ENCODE data around the gene MYL6. TPM values are rescaled to one million over a fixed set of nuclear protein-coding genes. Genes with fewer than 3 reads are reported as not detected.

The MYL6 gene
- total RNA-seq, 2 experiments from 2014 or later, result 1,307 to 1,412 TPM

DNA sequence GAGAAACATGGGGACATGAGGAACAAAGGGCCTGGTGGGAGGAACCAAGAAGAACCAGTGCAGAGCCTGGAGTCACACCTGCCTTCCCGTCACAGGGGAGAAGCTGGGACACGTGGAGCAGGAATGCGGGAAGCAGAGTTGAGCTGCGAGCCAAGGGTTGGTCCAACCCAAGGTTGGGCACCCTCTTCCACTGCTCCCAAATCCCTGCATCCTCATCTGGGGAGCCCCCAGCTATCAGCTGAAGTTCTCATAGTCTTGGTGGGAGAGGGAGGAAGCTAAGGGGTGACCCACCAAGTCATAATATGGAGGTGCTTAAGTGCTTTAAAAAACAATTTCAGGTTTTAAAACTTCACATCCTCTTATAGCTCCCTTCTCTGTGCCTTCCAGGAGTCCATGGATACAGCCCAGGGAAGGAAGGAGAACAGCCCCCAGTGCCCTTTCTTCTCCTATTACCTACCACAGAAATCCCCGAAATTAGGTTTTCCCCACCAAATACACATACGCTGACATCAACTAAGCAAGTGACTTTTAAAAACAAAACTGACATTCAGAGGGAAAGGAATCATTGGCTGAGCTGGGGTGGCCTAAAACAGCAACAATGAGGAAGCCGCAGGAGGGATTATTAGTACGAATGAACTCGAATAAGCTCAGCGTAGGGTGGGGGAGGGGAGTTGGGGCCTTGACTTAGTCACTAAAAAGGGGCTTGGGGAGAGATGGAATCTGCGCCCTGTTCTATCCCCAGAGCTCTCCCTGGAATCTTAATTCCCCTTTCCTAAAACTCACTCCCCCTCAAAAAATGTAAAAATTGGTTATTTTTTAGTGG is 4.5 kb downstream of the MYL6 start:
- no peak for ATAC-seq
- CTCF ChIA-PET, result interaction anchor here (0.7 to 7.5 kb wide), 10 partner anchors 8 to 164 kb away, joined by 3 to 61 read pairs (median 4); partner anchors contain the start of genes ESYT1, MYL6B, SMARCC2 and ZC3H10

DNA sequence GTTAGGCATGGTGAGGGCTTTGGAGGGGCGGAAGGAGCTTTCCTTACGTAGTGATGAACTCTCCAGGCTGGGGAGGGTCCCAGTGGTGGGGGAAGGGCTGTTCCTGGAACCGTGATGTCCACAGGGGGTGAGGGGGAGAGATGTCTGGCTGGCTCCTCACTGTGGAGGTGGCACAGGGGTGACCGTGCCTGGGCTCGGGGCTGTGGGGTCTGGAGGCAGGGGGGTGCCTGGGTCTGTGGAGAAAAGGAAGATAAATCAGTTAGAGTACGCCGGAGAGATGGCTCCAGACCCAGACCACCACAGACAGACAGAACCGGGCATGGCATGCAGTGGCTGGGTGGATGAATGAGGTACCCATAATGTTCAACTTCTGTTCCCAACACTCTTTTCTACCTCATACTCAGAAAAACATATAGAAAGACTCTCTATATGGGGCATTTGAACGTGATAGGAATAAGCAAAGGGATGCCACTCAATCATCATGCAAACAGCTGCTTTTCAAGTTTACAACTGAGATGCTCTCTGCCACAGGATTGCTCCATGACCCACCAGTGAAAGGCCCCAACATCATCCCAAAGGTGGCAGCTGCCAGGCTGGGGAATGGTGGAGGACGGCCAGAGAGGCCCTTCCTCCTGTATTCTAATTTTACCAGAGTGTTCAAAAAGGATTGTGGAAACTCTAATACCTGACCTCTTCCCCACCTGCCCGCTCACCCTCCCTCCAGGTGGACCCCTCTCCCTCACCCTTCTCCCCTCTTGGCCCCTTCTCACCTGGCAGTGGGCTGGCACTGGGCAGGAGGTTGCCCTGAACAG is 5.6 kb downstream of the MYL6 start:
- H3K27me3 Mint-ChIP-seq, result no peaks in the 10 kb centered on the region
- DNase-seq (no peak), ATAC-seq (no peak)
- CTCF ChIA-PET, result interaction anchor here (0.5 to 7.5 kb wide), 9 partner anchors 9 to 145 kb away, joined by 3 to 61 read pairs (median 6); partner anchors contain the start of genes ESYT1, MYL6B, SMARCC2 and ZC3H10
- peaks cover 71% of the 10 kb centered on the region for H3K36me3 Mint-ChIP-seq
- no peak overlapping the region for H3K27ac Mint-ChIP-seq
- H3K9me3 Mint-ChIP-seq (ENCODE audit: low read depth), result no peaks in the 10 kb centered on the region
- H3K4me1 Mint-ChIP-seq, result peaks cover 29% of the 10 kb centered on the region
- H3K4me3 Mint-ChIP-seq, result no peak overlapping the region

More for the DNA sequence above, 4.5 kb downstream of the MYL6 start:
- Mint-ChIP-seq H3K27ac (peak overlapping the region; percentile 59), H3K27me3 (no peaks in the 10 kb centered on the region), H3K9me3 (ENCODE audit: low read depth) (no peaks in the 10 kb centered on the region), H3K4me1 (peaks cover 30% of the 10 kb centered on the region), H3K36me3 (peaks cover 71% of the 10 kb centered on the region), H3K4me3 (no peak overlapping the region)
- no peak for DNase-seq

DNA sequence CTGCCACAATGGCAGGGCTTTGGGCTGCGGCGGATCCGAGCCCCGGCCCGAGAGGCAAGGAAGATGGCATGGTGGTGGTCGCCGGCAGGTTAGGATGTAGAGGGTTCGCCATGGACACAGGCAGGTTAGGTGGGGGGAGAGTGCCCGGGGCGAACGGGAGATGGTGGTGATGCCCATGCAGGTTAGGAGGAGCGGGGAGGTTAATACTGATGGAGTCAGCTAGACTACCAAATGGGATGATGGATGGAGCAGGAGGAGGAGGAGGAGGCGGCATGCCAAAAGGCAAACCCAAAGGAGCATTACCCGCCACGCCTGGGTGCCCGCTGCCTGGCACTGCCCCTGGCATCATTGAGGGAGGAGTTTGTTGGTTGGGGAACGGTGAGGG is 6.2 kb downstream of the MYL6 start:
- Mint-ChIP-seq H3K36me3 (peaks cover 67% of the 10 kb centered on the region), H3K4me3 (no peak overlapping the region), H3K4me1 (peaks cover 28% of the 10 kb centered on the region), H3K27ac (no peak overlapping the region), H3K9me3 (ENCODE audit: low read depth) (no peaks in the 10 kb centered on the region), H3K27me3 (no peaks in the 10 kb centered on the region)
- CTCF ChIA-PET, result interaction anchor here (0.5 to 7.5 kb wide), 3 partner anchors 22 to 38 kb away, joined by 4 to 61 read pairs (median 7); partner anchors contain the start of genes ESYT1 and SMARCC2
- DNase-seq (no peak), ATAC-seq (no peak)

DNA sequence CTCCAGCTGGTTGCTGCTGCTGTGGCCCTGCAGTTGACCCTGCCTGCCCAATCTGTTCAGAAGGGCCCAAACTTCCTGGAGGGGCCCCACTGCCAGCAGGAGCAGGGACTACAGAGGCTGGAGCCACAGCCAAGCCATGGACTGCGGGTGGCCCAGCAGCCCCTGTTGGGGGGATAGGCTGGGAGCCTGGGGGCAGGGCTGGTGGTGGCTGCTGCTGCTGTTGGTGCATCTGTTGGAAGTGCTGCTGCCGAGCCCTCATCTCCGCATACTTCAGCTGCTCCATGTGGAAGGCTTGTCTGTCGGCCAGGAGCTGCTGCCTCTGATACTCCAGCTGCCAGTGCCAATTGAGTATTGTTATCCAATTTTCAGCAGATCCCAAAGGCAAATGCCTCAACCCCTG is 7.2 kb downstream of the MYL6 start:
- DNase-seq (no peak), ATAC-seq (no peak)
- Mint-ChIP-seq H3K4me3 (no peak overlapping the region), H3K4me1 (peaks cover 20% of the 10 kb centered on the region), H3K9me3 (ENCODE audit: low read depth) (no peaks in the 10 kb centered on the region), H3K27me3 (no peaks in the 10 kb centered on the region), H3K27ac (no peak overlapping the region), H3K36me3 (peaks cover 61% of the 10 kb centered on the region)
- CTCF ChIA-PET, result interaction anchor here (1.1 to 7.5 kb wide), 4 partner anchors 24 to 92 kb away, joined by 3 to 61 read pairs (median 6); partner anchors contain the start of genes ANKRD52, ESYT1 and SMARCC2

DNA sequence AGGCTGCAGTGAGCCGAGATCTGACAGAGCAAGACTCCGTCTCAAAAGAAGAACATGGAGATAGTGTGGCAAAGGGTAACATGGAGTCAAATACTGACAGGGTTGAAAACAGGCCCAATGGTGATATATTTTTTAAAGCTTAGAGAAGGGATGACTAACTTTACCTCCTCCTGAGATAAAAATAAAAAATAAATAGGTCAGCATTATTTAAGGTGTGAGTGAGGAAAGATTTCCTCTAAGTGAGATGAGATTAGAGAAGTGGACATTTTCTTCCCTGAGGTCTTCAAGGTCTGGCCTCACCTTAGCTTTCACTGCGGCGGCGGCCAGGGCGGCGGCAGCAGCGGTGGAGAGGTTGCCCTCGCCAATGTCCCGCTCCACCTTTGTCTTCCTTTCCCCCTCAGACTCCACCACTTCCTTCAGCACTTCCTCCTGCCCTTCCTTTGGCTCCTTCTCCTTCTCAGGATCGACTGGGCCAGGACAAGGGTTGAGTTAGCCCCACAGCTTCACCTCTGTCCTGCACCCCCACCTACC is 11.1 kb downstream of the MYL6 start:
- DNase-seq (no peak), ATAC-seq (no peak)
- H3K27me3 Mint-ChIP-seq, result no peaks in the 10 kb centered on the region
- H3K36me3 Mint-ChIP-seq, result peaks cover 49% of the 10 kb centered on the region
- no peak overlapping the region for H3K4me3 Mint-ChIP-seq
- no peak overlapping the region for H3K27ac Mint-ChIP-seq
- CTCF ChIA-PET, result interaction anchor here (1.3 kb wide), 1 partner anchor 10 kb away, joined by 3 read pairs; no protein-coding TSS in a partner anchor
- H3K9me3 Mint-ChIP-seq (ENCODE audit: low read depth), result no peaks in the 10 kb centered on the region
- no peaks in the 10 kb centered on the region for H3K4me1 Mint-ChIP-seq

DNA sequence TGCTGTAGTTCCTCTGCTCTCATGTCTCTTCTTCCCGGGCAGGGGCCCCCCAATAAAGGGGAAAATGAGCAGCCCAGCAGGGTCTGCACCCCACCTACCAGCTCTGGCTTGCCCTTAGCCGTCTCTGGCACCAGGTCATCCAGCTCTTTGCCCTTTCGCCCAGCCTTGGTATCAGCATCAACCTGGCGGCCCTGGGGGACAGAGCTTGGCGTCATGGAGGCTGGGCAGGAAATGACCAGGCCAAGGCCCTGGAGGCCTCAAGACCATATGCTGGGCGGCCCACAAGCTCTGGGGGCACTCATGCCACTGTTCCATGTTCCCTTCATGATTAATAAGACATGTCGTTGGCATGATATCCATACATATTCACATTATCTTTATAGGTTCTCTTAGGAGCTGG is 14.7 kb downstream of the MYL6 start:
- Mint-ChIP-seq H3K4me3 (no peak overlapping the region), H3K36me3 (peaks cover 47% of the 10 kb centered on the region)
- no peak for DNase-seq

DNA sequence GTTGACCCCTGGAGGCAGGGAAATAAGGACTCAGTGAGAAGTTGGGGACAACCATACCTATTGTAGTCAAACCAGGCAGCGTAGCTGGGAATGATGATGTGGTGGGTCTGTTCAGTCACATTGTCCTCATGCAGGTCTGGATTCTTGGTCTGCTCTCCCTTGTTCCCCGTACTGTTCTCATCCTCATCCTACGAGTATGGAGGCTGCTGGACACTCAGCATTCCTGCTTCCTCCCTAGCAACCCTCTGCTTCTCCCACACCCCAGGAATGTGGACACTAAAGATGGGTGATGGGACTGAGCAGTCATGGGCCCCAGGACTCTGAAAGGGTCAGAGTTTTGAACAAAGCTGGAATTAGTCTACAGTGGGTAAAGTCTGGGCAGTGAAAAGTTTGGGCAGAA is 20.2 kb downstream of the MYL6 start:
- H3K27ac Mint-ChIP-seq, result no peak overlapping the region
- DNase-seq, result no peak
- H3K4me1 Mint-ChIP-seq, result no peaks in the 10 kb centered on the region
- no peaks in the 10 kb centered on the region for H3K27me3 Mint-ChIP-seq
- H3K36me3 Mint-ChIP-seq, result peaks cover 65% of the 10 kb centered on the region
- ATAC-seq, result no peak
- H3K4me3 Mint-ChIP-seq, result no peak overlapping the region
- CTCF ChIA-PET, result interaction anchor here (1.2 kb wide), 1 partner anchor 27 kb away, joined by 3 read pairs; no protein-coding TSS in a partner anchor
- H3K9me3 Mint-ChIP-seq (ENCODE audit: low read depth), result no peaks in the 10 kb centered on the region

More for the DNA sequence above, 14.7 kb downstream of the MYL6 start:
- CTCF ChIA-PET, result interaction anchor here (1.0 to 1.6 kb wide), 4 partner anchors 12 to 17 kb away, joined by 3 to 4 read pairs (median 4); partner anchors contain the start of gene SMARCC2
- no peak overlapping the region for H3K27ac Mint-ChIP-seq
- no peaks in the 10 kb centered on the region for H3K27me3 Mint-ChIP-seq
- no peaks in the 10 kb centered on the region for H3K9me3 Mint-ChIP-seq (ENCODE audit: low read depth)
- ATAC-seq, result no peak
- H3K4me1 Mint-ChIP-seq, result no peaks in the 10 kb centered on the region

DNA sequence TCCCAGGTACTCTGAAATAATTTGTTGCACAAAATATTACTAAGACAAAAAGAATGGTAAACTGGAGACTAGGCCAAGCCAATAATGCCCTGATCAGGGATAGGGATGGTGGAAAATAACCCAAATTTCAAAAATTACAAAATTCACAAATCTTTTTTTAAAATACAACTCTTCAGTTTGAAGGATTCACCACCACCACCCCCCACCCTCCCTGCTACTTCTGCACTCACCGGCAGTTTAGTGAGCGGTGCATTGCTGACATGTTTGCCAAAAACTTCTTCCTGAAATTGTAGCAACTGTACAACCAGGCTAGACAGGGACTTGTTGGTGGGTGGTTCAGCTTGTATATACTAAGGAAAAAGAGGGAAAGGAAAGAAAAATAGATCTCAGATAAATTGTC is 28.8 kb downstream of the MYL6 start:
- CTCF ChIA-PET, result interaction anchor here (1.5 to 6.7 kb wide), 5 partner anchors 28 to 68 kb away, joined by 10 to 154 read pairs (median 57); partner anchors contain the start of genes ESYT1, MYL6, RNF41 and RPL41
- ATAC-seq, result no peak
- H3K9me3 Mint-ChIP-seq (ENCODE audit: low read depth), result no peaks in the 10 kb centered on the region
- DNase-seq, result no peak
- peaks cover 33% of the 10 kb centered on the region for H3K4me1 Mint-ChIP-seq
- H3K4me3 Mint-ChIP-seq, result peak overlapping the region; percentile 86
- peaks cover 32% of the 10 kb centered on the region for H3K36me3 Mint-ChIP-seq
- H3K27me3 Mint-ChIP-seq, result no peaks in the 10 kb centered on the region
- H3K27ac Mint-ChIP-seq, result peak overlapping the region; percentile 20

DNA sequence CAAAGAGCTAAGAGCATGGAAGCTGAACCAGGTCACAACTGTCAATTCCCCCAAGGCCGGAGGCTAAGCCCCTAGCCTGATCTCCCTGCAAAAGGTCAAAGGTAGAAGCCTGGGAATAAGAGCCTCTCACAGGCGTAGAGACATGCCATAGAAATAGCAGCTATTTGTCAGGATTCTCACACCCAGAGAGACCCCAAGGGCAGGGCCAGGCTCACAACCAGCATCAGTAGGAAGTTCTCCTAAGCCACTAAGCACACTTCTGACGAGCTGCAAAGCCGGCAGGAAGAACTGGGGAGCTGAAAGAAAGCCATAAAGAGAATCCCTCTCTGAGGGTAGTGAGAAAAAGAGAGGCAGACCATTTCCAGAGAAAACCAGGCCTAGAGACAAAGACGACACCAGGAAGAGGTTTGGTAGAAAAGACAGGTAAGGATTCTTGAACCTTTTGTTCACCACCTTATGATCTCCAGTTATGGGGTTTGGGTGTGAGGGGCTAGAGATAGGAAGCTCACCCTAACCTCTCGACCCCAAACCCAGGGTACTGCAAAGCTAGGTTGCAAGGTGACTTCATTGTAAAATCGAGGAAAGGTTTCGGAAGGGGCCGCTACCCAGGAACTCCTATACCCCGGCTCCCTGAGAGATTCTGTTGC is 30.1 kb downstream of the MYL6 start:
- CTCF ChIA-PET, result interaction anchor here (0.5 to 6.7 kb wide), 32 partner anchors 8 to 450 kb away, joined by 3 to 154 read pairs (median 10); partner anchors contain the start of genes ANKRD52, COQ10A, ESYT1 and MYL6
- peak overlapping the region; percentile 85 for H3K27ac Mint-ChIP-seq
- peaks cover 43% of the 10 kb centered on the region for H3K4me1 Mint-ChIP-seq
- H3K4me3 Mint-ChIP-seq, result peak overlapping the region; percentile 86
- DNase-seq (no peak), ATAC-seq (no peak)
- peaks cover 26% of the 10 kb centered on the region for H3K36me3 Mint-ChIP-seq
- no peaks in the 10 kb centered on the region for H3K27me3 Mint-ChIP-seq
- no peaks in the 10 kb centered on the region for H3K9me3 Mint-ChIP-seq (ENCODE audit: low read depth)

DNA sequence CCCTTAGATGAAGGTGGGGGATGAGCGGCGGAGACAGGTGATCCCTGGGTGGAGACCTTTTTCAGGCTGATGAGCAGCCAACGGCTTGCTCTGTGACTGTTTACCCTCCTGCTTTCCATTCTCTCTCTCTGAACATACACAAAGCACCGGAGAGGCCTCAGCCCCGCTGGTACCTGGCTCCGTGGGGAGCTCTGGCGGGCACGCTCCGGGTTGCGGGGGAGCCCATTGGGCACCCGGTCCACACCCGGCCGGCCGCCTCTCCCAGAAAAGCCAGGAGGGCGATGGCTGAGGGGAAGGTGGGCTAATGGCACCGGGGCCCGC is 30.6 kb downstream of the MYL6 start:
- H3K4me3 Mint-ChIP-seq, result peak overlapping the region; percentile 86
- ATAC-seq (peak; percentile 6), DNase-seq (no peak)
- peaks cover 46% of the 10 kb centered on the region for H3K4me1 Mint-ChIP-seq
- H3K9me3 Mint-ChIP-seq (ENCODE audit: low read depth), result no peaks in the 10 kb centered on the region
- CTCF ChIA-PET, result interaction anchor here (0.5 to 6.7 kb wide), 39 partner anchors 9 to 450 kb away, joined by 3 to 154 read pairs (median 10); partner anchors contain the start of genes ANKRD52, CNPY2, COQ10A and ESYT1
- H3K27me3 Mint-ChIP-seq, result no peaks in the 10 kb centered on the region
- H3K36me3 Mint-ChIP-seq, result peaks cover 25% of the 10 kb centered on the region
- H3K27ac Mint-ChIP-seq, result peak overlapping the region; percentile 85

DNA sequence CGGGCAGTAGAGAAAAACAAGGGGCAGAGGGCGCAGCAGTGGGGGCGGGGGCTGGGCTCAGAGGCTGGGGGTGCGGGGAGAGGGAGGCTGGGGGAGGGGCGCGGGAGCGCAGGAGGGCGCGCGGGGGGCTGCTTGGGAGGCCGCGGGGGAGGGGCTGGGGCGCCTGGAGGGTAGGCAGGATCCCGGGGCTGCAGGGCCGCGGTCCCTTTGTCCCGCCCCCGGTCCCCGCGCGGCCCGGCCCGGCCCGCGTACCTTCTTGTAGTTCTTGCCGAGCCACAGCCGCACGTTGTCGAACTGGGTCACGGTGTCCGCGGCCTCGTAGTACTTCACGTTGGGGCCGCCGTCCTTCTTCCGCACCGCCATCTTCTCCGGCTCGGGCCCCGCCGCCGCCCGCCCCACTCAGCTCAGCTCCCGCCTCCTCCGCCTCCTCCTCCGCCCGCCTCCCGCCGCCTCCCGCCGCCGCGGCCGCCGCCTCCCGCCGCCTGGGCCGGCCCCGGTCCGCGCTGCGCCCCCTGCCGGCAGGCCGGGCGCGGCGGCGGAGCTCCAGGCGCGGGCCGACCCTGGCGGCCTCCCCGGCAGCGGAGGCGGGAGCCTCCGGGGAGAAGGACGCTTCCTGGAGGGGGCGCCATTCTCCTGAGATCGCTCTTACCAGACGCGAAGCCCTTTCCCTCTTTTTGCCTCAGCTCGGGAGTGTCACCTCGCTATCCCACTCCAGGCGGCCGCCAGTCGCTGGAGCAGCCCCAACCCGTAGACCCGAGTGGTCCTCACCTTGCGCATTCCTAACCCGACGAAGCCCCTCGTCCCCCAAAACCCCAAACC is 31.1 kb downstream of the MYL6 start, which contains the start of gene SMARCC2:
SMARCC2 (minus strand) TSS at position 385 of the 819 bp plus-strand sequence; CDS start at position 363, 22 bp downstream.
- Mint-ChIP-seq H3K27me3 (no peaks in the 10 kb centered on the region), H3K4me3 (peak within 1 kb of the TSS; percentile 95), H3K9me3 (ENCODE audit: low read depth) (no peaks in the 10 kb centered on the region), H3K27ac (peak within 1 kb of the TSS; percentile 97), H3K4me1 (peaks cover 46% of the 10 kb centered on the region), H3K36me3 (peaks cover 22% of the 10 kb centered on the region)
- ATAC-seq (peak; percentile 85), DNase-seq (peak; percentile 90)
- CTCF ChIA-PET, result interaction anchor here (0.5 to 6.7 kb wide), 61 partner anchors 9 to 1025 kb away, joined by 3 to 154 read pairs (median 6); partner anchors contain the start of genes ANKRD52, APOF, CNPY2 and COQ10A
